Measurements from ENCODE around the gene PDZRN3.

PDZRN3 gene

DNA sequence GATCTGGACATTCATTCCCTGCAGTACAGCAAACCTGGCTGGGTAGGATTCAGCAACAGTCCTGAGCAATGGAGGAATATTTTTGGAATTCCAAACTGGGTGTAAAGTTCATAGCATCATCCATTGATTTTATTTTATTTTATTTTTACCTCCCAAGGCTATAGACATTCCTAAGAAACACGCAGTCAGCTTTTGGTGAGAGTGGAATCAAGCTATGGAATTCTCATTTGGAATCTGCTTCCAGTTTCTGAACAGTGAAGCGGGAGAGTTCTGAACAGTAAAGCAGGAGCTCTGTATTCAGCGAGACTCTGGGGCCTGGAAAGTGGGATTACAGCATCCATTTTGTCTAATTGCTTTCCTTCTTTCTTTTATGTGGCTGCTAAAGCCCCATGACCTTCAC lies 1.4 kb upstream of the PDZRN3 start:
- no peak for DNase-seq
- Histone ChIP-seq H3K23ac (ENCODE audit: low read length) (no peak overlapping the region), H3K79me2 (ENCODE audit: control insufficient read depth, insufficient read depth, low read length, poor library complexity) (peaks cover 14% of the 10 kb centered on the region), H2AFZ (ENCODE audit: insufficient read depth, low read length, poor library complexity) (no peak overlapping the region), H3K4me3 (ENCODE audit: low read depth, low read length) (no peak overlapping the region), H3K4ac (ENCODE audit: low read depth, low read length) (no peak overlapping the region), H3K9me3 (ENCODE audit: insufficient read depth, low read depth, low read length) (no peaks in the 10 kb centered on the region), H3K4me1 (ENCODE audit: control insufficient read depth in 1 of 2, insufficient read depth in 2 of 2, low read length in 2 of 2) (peaks cover 9 to 14% of the 10 kb centered on the region in 2 experiments), H3K4me2 (ENCODE audit: low read length) (peak overlapping the region; percentile 91), H2BK120ac (ENCODE audit: insufficient read depth, low read length, poor library complexity) (no peak overlapping the region), H3K36me3 (ENCODE audit: control insufficient read depth in 1 of 2, insufficient read depth in 2 of 2, low read length in 2 of 2) (no peaks in the 10 kb centered on the region), H3K9ac (ENCODE audit: low read length) (no peak overlapping the region), H3K27ac (ENCODE audit: low read depth, low read length) (no peak overlapping the region), H4K8ac (ENCODE audit: low read depth, low read length) (no peak overlapping the region), H2AK5ac (ENCODE audit: low read length) (no peak overlapping the region), H3K27me3 (ENCODE audit: insufficient read depth, low read length) (no peaks in the 10 kb centered on the region), H3K18ac (ENCODE audit: low read length) (no peak overlapping the region), H2BK5ac (ENCODE audit: low read depth, low read length, poor library complexity) (no peak overlapping the region), H3K79me1 (ENCODE audit: low read length) (peaks cover 25% of the 10 kb centered on the region), H3K14ac (ENCODE audit: low read length) (no peak overlapping the region), H2BK12ac (ENCODE audit: low read length) (no peak overlapping the region), H4K91ac (ENCODE audit: low read depth, low read length) (peak overlapping the region; percentile 10), H4K12ac (ENCODE audit: low read depth, low read length) (no peak overlapping the region)
- no CpG with 5 or more reads among the region's 3 CpGs for WGBS (ENCODE audit: extremely low coverage, insufficient coverage, insufficient read length)

DNA sequence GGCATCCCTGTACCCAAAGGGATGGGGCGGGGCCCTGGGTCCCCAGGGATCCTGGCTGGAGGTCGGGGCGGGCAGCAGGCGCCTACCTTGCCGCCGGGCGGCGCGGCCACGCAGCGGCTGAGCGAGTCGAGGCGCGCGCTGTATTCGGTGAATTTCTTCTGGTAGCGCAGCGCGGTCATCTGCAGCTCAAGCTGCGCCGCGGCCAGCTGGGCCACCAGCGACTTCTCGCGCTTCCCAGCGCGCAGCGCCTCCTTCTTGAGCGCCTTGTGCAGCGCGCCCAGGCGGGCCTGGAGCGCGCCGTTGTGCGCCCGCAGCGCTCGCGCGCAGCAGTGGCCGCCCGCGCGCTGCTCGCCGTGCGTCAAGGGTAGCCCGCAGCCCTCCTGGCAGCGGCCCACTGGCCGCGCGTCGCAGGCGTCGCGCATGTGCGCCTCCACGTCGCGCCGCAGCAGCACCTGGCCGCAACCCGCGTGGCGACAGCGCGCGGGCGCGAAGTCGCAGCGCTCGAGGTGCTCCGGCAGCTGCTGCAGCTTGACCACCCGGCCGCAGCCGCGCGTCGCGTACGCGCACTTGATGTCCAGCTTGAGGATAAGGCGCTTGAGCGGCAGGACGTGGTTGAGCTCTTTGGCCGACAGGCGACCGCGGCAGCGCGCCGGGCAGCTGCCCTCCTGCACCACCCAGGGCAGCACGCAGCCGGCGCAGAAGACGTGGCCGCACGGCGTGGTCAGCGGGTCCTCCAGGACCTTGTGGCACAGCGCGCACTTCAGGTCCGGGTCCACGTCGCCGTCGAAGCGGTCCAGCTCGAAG lies 522 bp downstream of the PDZRN3 start:
- Histone ChIP-seq H4K12ac (ENCODE audit: low read depth, low read length) (peak overlapping the region; percentile 36), H3K27ac (ENCODE audit: low read depth, low read length) (peak overlapping the region; percentile 66), H3K4me3 (ENCODE audit: low read depth, low read length) (peak overlapping the region; percentile 97), H3K14ac (ENCODE audit: low read length) (peak overlapping the region; percentile 78), H3K18ac (ENCODE audit: low read length) (peak overlapping the region; percentile 38), H3K79me1 (ENCODE audit: low read length) (peaks cover 27% of the 10 kb centered on the region), H2BK5ac (ENCODE audit: low read depth, low read length, poor library complexity) (peak overlapping the region; percentile 34), H3K9me3 (ENCODE audit: insufficient read depth, low read depth, low read length) (no peaks in the 10 kb centered on the region), H4K91ac (ENCODE audit: low read depth, low read length) (peak overlapping the region; percentile 65), H3K23ac (ENCODE audit: low read length) (no peak overlapping the region), H3K79me2 (ENCODE audit: control insufficient read depth, insufficient read depth, low read length, poor library complexity) (peaks cover 18% of the 10 kb centered on the region), H4K8ac (ENCODE audit: low read depth, low read length) (peak overlapping the region; percentile 43), H3K4me1 (ENCODE audit: control insufficient read depth in 1 of 2, insufficient read depth in 2 of 2, low read length in 2 of 2) (peaks cover 13 to 18% of the 10 kb centered on the region in 2 experiments), H3K4me2 (ENCODE audit: low read length) (peak overlapping the region; percentile 91), H3K36me3 (ENCODE audit: control insufficient read depth in 1 of 2, insufficient read depth in 2 of 2, low read length in 2 of 2) (peaks cover 0 to 4% of the 10 kb centered on the region in 2 experiments), H3K9ac (ENCODE audit: low read length) (peak overlapping the region; percentile 81), H2BK120ac (ENCODE audit: insufficient read depth, low read length, poor library complexity) (peak overlapping the region; percentile 60), H2AK5ac (ENCODE audit: low read length) (peak overlapping the region; percentile 6), H3K27me3 (ENCODE audit: insufficient read depth, low read length) (no peaks in the 10 kb centered on the region), H2BK12ac (ENCODE audit: low read length) (peak overlapping the region; percentile 47), H2AFZ (ENCODE audit: insufficient read depth, low read length, poor library complexity) (peak overlapping the region; percentile 86), H3K4ac (ENCODE audit: low read depth, low read length) (peak overlapping the region; percentile 53)
- peak; percentile 31 to 72 for DNase-seq
- no CpG with 5 or more reads among the region's 112 CpGs for WGBS (ENCODE audit: extremely low coverage, insufficient coverage, insufficient read length)

DNA sequence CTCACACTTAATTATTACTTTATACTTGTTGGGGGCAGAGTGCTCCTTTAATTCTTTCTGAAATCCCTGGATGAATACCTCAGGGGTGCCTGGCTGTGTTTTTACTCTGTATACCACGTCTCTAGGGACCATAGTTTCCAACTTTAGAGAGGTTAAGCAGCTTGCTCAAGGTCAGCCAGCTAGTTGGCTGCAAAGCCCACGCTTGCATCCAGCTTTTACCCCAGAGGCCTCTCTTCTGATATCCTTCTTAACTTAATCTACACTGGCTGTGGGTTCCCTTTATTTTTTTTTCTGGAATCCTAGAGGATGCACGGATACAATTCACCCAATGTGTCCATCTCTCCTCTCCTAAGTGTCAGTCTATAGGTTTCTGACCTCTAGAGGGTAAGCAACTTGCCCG lies 1.4 kb downstream of the PDZRN3 start:
- no peaks in the 10 kb centered on the region for H3K9me3 ChIP-seq (ENCODE audit: insufficient read depth, low read depth, low read length)
- H3K79me2 ChIP-seq (ENCODE audit: control insufficient read depth, insufficient read depth, low read length, poor library complexity): peaks cover 19% of the 10 kb centered on the region
- peak overlapping the region; percentile 65 for H4K91ac ChIP-seq (ENCODE audit: low read depth, low read length)
- H3K4ac ChIP-seq (ENCODE audit: low read depth, low read length): peak overlapping the region; percentile 23
- DNase-seq: no peak
- no peak overlapping the region for H4K12ac ChIP-seq (ENCODE audit: low read depth, low read length)
- H2BK5ac ChIP-seq (ENCODE audit: low read depth, low read length, poor library complexity): peak overlapping the region; percentile 34
- no peak overlapping the region for H3K18ac ChIP-seq (ENCODE audit: low read length)
- H2AFZ ChIP-seq (ENCODE audit: insufficient read depth, low read length, poor library complexity): no peak overlapping the region
- peak overlapping the region; percentile 97 for H3K4me3 ChIP-seq (ENCODE audit: low read depth, low read length)
- H3K9ac ChIP-seq (ENCODE audit: low read length): peak overlapping the region; percentile 81
- no peak overlapping the region for H4K8ac ChIP-seq (ENCODE audit: low read depth, low read length)
- H2AK5ac ChIP-seq (ENCODE audit: low read length): no peak overlapping the region
- peaks cover 27% of the 10 kb centered on the region for H3K79me1 ChIP-seq (ENCODE audit: low read length)
- no peak overlapping the region for H2BK120ac ChIP-seq (ENCODE audit: insufficient read depth, low read length, poor library complexity)
- no peak overlapping the region for H3K14ac ChIP-seq (ENCODE audit: low read length)
- no peak overlapping the region for H2BK12ac ChIP-seq (ENCODE audit: low read length)
- peak overlapping the region; percentile 66 for H3K27ac ChIP-seq (ENCODE audit: low read depth, low read length)
- H3K27me3 ChIP-seq (ENCODE audit: insufficient read depth, low read length): no peaks in the 10 kb centered on the region
- no peak overlapping the region for H3K23ac ChIP-seq (ENCODE audit: low read length)
- H3K4me2 ChIP-seq (ENCODE audit: low read length): peak overlapping the region; percentile 91
- H3K4me1 ChIP-seq (ENCODE audit: control insufficient read depth in 1 of 2, insufficient read depth in 2 of 2, low read length in 2 of 2): peaks cover 13 to 19% of the 10 kb centered on the region in 2 experiments
- no CpG with 5 or more reads among the region's 4 CpGs for WGBS (ENCODE audit: extremely low coverage, insufficient coverage, insufficient read length)
- H3K36me3 ChIP-seq (ENCODE audit: control insufficient read depth in 1 of 2, insufficient read depth in 2 of 2, low read length in 2 of 2): peaks cover 0 to 4% of the 10 kb centered on the region in 2 experiments

GRCh38 chr3:73622091-73622805 lies 2.5 kb downstream of the PDZRN3 start:
- no CpG with 5 or more reads among the region's 10 CpGs for WGBS (ENCODE audit: extremely low coverage, insufficient coverage, insufficient read length)
- Histone ChIP-seq H3K79me1 (ENCODE audit: low read length) (peaks cover 27% of the 10 kb centered on the region), H2BK120ac (ENCODE audit: insufficient read depth, low read length, poor library complexity) (peak overlapping the region; percentile 49), H3K79me2 (ENCODE audit: control insufficient read depth, insufficient read depth, low read length, poor library complexity) (peaks cover 19% of the 10 kb centered on the region), H3K4me3 (ENCODE audit: low read depth, low read length) (peak overlapping the region; percentile 41), H3K23ac (ENCODE audit: low read length) (no peak overlapping the region), H2AK5ac (ENCODE audit: low read length) (peak overlapping the region; percentile 65), H3K14ac (ENCODE audit: low read length) (peak overlapping the region; percentile 62), H3K27me3 (ENCODE audit: insufficient read depth, low read length) (no peaks in the 10 kb centered on the region), H4K91ac (ENCODE audit: low read depth, low read length) (peak overlapping the region; percentile 48), H3K27ac (ENCODE audit: low read depth, low read length) (peak overlapping the region; percentile 77), H3K9me3 (ENCODE audit: insufficient read depth, low read depth, low read length) (no peaks in the 10 kb centered on the region), H3K4me2 (ENCODE audit: low read length) (peak overlapping the region; percentile 91), H2BK12ac (ENCODE audit: low read length) (peak overlapping the region; percentile 56), H4K8ac (ENCODE audit: low read depth, low read length) (peak overlapping the region; percentile 58), H3K18ac (ENCODE audit: low read length) (peak overlapping the region; percentile 52), H4K12ac (ENCODE audit: low read depth, low read length) (no peak overlapping the region), H3K4me1 (ENCODE audit: control insufficient read depth in 1 of 2, insufficient read depth in 2 of 2, low read length in 2 of 2) (peaks cover 13 to 20% of the 10 kb centered on the region in 2 experiments), H3K4ac (ENCODE audit: low read depth, low read length) (peak overlapping the region; percentile 76), H3K9ac (ENCODE audit: low read length) (peak overlapping the region; percentile 12), H2BK5ac (ENCODE audit: low read depth, low read length, poor library complexity) (peak overlapping the region; percentile 70), H3K36me3 (ENCODE audit: control insufficient read depth in 1 of 2, insufficient read depth in 2 of 2, low read length in 2 of 2) (peaks cover 0 to 4% of the 10 kb centered on the region in 2 experiments), H2AFZ (ENCODE audit: insufficient read depth, low read length, poor library complexity) (no peak overlapping the region)
- DNase-seq: no peak
